Renal cortical epithelial cell (primary cell): ENCODE data around the gene NHLRC1. TPM values are rescaled to one million over a fixed set of nuclear protein-coding genes. Genes with fewer than 3 reads are reported as not detected.
"Not testable (repeated sequence)": the region's sequence is repeated elsewhere in the genome, so short reads cannot be mapped to it uniquely, and the experiment has no call there.

Source experiments
- DNase-seq: peaks from one replicate; pipeline ENCODE4 v3.0.0-alpha.2; 2011; ENCODE audit warnings: low read depth
- total RNA-seq: library from RNA; depleted of rRNA; stranded (reverse); fragments of >200 nt; gene quantifications from 2 replicates; pipeline ENCODE4 v1.2.3, GENCODE V29; 2014

NHLRC1 gene
- total RNA-seq, result 1.7 and 3.3 TPM in 2 replicates

GRCh38 chr6:18122128-18123093 is at the start of gene NHLRC1:
TSS of gene NHLRC1 (minus strand) at chr6:18122677. CDS start at chr6:18122606, 71 bp downstream.
- peak; percentile 67 for DNase-seq

GRCh38 chr6:18171871-18172270 is 49.4 kb upstream of the NHLRC1 start:
- DNase-seq, result no peak

- no peak for DNase-seq
Observed at GRCh38 chr6:18168264-18168663, 45.8 kb upstream of the NHLRC1 start.

- DNase-seq, result no peak
Observed at GRCh38 chr6:18166312-18167036, 44.0 kb upstream of the NHLRC1 start.

GRCh38 chr6:18165751-18166150 is 43.3 kb upstream of the NHLRC1 start:
- no peak for DNase-seq

DNA sequence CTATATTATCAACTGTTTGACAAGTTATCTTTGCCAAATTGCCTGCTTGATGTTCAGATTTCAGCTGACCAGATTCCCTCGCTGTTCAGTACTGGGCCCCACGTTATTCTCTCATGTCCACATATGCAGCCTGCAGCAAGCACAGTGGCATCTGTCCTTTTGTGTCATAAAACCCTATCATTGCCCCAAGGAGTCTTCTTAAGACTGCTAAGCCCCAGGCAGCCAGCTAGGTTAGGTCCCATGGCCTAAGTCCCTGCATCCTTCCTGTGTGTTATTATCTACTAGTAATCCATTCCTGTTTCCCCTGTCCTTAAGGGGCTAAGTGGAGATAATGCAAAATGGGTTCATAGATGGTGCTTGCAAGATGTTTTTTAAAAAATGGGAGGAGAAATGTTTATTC is 39.9 kb upstream of the NHLRC1 start:
- DNase-seq, result no peak

DNA sequence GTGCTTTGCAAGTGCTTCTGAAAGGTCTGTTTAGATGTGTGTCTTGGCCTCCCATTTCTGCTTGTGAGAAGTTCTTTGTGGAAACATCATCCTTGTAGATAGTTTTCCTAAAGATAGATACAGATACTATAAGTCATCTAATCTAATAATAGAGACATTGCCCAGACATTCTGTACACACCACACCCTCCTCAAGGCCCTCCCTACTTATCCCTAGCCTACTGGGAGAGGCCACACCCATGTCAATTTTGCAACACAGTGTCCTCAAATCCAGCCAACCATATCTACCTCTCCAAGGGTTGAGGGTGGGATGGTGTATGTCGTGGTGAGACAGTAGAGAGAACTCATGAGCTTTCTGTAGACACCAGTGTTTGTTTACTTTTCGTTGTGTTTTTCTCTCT is 39.0 kb upstream of the NHLRC1 start:
- no peak for DNase-seq

GRCh38 chr6:18160911-18161310 is 38.4 kb upstream of the NHLRC1 start:
- no peak for DNase-seq

DNA sequence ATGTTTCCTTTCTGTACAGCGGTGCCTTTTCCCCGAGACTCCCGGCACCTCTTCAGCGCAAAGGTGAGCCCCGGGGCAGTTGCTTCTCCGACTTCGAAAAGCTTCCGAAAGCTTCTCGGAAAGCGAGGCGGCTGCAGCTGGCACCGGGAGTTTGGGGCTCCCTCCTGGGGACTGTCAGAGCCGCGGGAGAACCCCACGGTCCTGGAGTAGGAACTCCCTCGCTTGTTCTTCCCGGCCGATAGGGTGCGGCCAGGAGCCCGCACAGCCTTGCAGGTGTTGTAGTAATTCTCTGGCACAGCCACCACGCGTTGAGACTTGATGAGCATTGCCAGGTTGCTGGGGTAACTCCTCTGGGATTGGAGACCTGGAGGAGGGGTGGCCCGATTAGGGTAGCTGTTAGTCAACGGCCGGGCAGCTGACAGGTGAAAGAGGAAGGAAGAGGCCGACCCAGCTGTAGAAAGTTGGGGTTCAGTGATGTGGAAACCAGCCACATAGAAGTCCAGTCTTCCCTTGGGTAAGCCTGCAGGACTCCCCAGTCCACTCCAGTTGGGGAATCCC is 33.5 kb upstream of the NHLRC1 start:
- DNase-seq, result peak; percentile 70

GRCh38 chr6:18155150-18155863 is 32.8 kb upstream of the NHLRC1 start, which contains the start of gene KDM1B:
TSS of gene KDM1B (plus strand) at chr6:18155422. CDS start at chr6:18159896, 4,474 bp downstream.
- DNase-seq, result peak; percentile 89

DNA sequence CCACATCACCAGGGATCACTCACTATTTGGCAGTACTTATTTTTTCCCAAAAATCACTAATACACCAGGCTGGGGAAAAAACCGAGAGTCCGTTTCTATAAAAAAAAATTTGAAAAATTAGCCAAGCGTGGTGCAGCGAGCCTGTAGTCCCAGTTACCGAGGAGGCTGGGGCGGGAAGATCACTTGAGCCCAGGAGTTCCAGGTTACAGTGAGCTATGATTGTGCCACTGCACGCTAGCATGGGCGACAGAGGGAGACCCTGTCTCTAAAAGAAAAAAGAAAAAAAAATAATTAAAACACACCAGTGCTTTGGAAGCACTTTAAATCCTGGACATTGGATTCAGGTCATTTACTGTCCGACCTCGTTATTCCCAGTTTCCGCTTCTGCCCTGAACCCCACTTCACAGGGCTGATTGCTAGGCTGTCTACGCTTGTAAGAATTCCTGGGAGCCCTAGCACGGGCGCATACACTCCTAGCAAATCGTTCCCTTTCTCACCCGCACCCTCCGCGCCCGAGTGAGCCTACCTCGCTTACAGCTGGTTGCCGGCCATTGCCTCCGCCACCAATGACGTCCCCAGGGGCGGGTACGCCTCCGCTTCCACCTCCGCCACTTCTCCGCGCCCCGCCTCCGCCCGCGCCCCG is 32.2 kb upstream of the NHLRC1 start, which contains the start of gene TPMT:
Gene TPMT (minus strand): TSS at position 571 of the 643 bp plus-strand sequence. CDS start 5,950 bp downstream, outside the sequence.
- DNase-seq, result peak; percentile 9

GRCh38 chr6:18153311-18153703 is 30.8 kb upstream of the NHLRC1 start:
- DNase-seq, result peak; percentile 50

DNA sequence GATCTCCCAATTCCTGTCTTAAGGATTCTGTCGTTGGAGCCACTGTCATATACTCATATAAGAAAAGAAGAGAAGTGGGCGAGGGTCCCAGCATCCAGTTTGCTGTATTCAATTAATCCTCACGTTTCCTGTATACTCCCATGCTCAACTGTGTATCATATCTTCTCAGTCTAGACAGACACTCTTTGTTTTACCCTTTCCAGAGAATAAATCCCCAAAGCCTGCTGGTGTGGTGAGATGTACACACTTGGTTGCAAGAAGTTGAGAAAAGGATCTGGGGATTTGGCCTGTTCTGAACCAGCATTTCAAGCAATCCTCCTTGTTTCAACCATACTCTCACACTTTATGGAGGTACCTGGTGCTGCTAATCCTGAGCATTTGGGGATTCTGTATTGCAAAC is 29.3 kb upstream of the NHLRC1 start:
- DNase-seq, result no peak

- DNase-seq, result not testable (repeated sequence)
Observed at GRCh38 chr6:18151391-18151790, 28.9 kb upstream of the NHLRC1 start.

DNA sequence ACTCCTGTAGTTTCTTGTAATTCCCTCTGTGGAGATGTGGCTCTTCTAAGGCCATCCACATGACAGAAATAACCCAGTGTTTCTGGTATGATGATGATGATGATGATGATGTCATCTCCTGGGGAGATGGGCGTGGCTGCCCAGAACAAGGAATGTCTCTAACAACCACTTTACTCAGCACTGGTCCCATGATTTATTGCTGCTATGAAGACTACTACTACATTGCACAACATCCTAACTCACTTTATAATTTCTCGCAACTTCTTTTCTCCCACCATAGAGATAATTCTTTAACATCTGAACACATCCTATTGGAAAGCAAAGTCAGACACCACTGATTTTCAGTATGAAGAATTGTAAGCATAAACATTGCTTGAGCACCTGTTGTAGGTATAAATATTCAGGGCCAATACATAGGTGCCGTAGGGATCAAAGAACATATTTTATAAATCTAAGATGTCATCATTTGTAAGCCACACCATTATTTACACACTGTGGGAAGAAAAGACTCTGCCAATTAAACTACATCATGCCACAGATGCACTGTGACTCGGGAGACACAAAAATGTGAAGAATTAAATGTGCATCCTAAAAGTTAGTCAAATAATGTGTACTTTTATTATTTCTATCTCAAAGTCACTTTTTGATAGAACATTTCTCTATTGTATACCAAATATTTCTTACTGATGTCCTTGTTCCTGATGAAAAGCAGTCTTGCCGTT is 26.0 kb upstream of the NHLRC1 start:
- DNase-seq, result peak; percentile 94

DNA sequence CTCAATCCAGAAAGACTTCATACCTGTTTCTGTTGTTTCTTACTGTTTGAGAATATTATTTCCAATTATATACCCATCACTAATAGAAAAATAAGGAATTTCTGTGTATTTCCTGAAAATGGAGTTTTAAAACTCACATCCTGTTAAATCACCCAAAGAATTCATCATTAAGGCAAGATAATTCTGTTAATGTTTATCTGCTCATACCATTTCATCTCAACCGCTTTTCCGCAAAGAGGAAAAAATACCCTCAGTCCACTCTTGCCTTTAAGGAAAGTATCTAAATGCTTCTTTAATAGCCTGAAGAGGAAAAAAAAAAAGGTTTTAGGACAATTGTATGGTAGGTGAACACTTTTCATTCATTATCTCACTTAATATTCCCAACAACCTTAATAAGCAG is 25.1 kb upstream of the NHLRC1 start:
- peak; percentile 78 for DNase-seq

DNA sequence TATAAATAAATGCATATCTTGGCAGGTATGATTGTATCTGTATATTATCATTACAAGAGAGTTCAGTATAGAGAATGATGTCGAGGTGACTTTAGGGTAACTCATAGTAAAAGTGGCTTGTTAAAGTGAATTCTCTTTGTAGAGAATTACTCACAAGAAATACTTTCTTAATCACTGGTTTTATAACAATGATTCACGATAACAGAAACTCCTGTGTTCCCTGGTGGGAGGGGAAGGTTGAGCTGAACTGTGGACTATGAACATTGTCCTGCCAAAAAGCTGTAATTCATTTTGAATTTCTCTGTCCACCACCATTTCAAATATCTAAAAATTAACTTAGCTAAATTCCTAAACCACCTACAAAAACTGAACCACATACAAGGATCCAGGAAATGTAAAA is 24.7 kb upstream of the NHLRC1 start:
- DNase-seq, result peak; percentile 89

DNA sequence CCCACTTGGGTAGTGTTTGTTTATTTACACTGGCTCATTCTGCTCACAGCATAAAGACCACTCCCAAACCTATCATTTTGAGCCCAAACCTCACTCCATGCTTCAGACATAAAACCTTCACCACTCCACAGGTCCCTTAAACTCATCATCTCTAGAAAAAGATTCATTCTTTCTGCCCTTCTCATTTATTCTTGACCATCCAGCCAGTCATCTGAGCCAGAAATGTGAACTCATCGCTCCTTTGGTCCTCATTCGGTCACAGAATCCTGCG is 20.0 kb upstream of the NHLRC1 start:
- no peak for DNase-seq

GRCh38 chr6:18141805-18142590 is 19.5 kb upstream of the NHLRC1 start:
- DNase-seq, result no peak
